A549 (cell line): Measurements from ENCODE around the gene EXOC2. TPM values are rescaled to one million over a fixed set of nuclear protein-coding genes. Genes with fewer than 3 reads are reported as not detected.

Source experiments
- ATAC-seq, 2 experiments: fragments of 200-7000 bp in 1 of 2; fragments of >200 bp in 1 of 2; cut with Nextera tagmentation in 1 of 2; cut with Tn5 transposase in 1 of 2; 3 replicates each; pipeline versions ENCODE4 v1.8.0 to v1.9.1; 2018 to 2020; ENCODE audit warnings: mild to moderate bottlenecking in 1 of 2, moderate library complexity in 1 of 2
- CTCF ChIA-PET: fragments of 300-600 bp; sonication (Branson Sonifier 250); formaldehyde crosslinking; extraction: SDS; loops from one replicate; lab custom pipeline; 2021; ENCODE audit warnings: antibody characterized with exemption, inconsistent platforms; lab: Yijun Ruan, JAX
- POLR2A ChIA-PET: fragments of 350-600 bp; formaldehyde crosslinking; extraction: SDS; loops from one replicate; lab custom pipeline; 2021; ENCODE audit warnings: antibody characterized with exemption, inconsistent platforms; lab: Yijun Ruan, JAX
- DNase-seq, 2 experiments: peaks; one replicate each; pipeline versions ENCODE4 v3.0.0 to v3.0.0-alpha.2; 2011 to 2016; ENCODE audit warnings: low read depth in 1 of 2, low spot score in 1 of 2
- FAIRE-seq: peaks from 2 replicates; lab custom pipeline; 2011; peaks lifted over from hg19 to GRCh38; lab: Jason Lieb, UNC
- H3K27ac ChIP-seq, 2 experiments: fragments of >200 bp; sonication (Bioruptor Twin); formaldehyde crosslinking; 3 replicates each; pipeline ENCODE4 v1.5.1; 2016 to 2017
- H3K4me1 ChIP-seq: fragments of >200 bp; sonication (Bioruptor Twin); formaldehyde crosslinking; 3 replicates; pipeline ENCODE4 v1.6.1; 2016
- H3K4me2 ChIP-seq: fragments of >200 bp; sonication (Bioruptor Twin); formaldehyde crosslinking; 3 replicates; pipeline ENCODE4 v1.6.1; 2016
- H3K4me3 ChIP-seq: fragments of >200 bp; sonication (Bioruptor Twin); formaldehyde crosslinking; 3 replicates; pipeline ENCODE4 v1.5.1; 2016
- H3K9me3 ChIP-seq: fragments of >200 bp; sonication (Bioruptor Twin); formaldehyde crosslinking; 3 replicates; pipeline ENCODE4 v1.6.1; 2016
- CBX8 ChIP-seq: fragments of 200-600 bp; sonication (generic); IDR thresholded peaks from 2 replicates; pipeline ENCODE4 v1.6.1; 2016
- E2F6 ChIP-seq: IDR thresholded peaks from 2 replicates; pipeline ENCODE4 v1.6.1; 2012; ENCODE audit warnings: low read depth, borderline replicate concordance
- EHF ChIP-seq: fragments of 250-450 bp; sonication (Bioruptor Pico); IDR thresholded peaks from 2 replicates; pipeline ENCODE4 v1.5.0; 2020; ENCODE audit warnings: mild to moderate bottlenecking
- EHMT2 ChIP-seq: fragments of 200-600 bp; sonication (generic); IDR thresholded peaks from 2 replicates; pipeline ENCODE4 v1.6.1; 2016; ENCODE audit warnings: antibody characterized with exemption, low read depth, mild to moderate bottlenecking, moderate library complexity
- GATA3 ChIP-seq: IDR thresholded peaks from 2 replicates; pipeline ENCODE4 v1.6.1; 2012; ENCODE audit warnings: borderline replicate concordance
- HES2 ChIP-seq: fragments of >200 bp; sonication (Bioruptor Twin); formaldehyde crosslinking; IDR thresholded peaks from 2 replicates; pipeline ENCODE4 v1.6.1; 2016
- HEYL ChIP-seq: fragments of 250-450 bp; sonication (Bioruptor Pico); IDR thresholded peaks from 2 replicates; pipeline ENCODE4 v1.8.0; 2021; ENCODE audit warnings: mild to moderate bottlenecking, moderate library complexity
- RCOR1 ChIP-seq: fragments of 150-350 bp; IDR thresholded peaks from 2 replicates; pipeline ENCODE4 v1.6.1; 2014; ENCODE audit warnings: antibody characterized with exemption, low read length, low read depth
- RFX5 ChIP-seq: fragments of 450-650 bp; IDR thresholded peaks from 2 replicates; pipeline ENCODE4 v1.7.1; 2014; ENCODE audit warnings: antibody characterized with exemption, mild to moderate bottlenecking, moderate library complexity
- RNF2 ChIP-seq: fragments of 200-600 bp; sonication (generic); IDR thresholded peaks from 2 replicates; pipeline ENCODE4 v1.6.1; 2016; ENCODE audit warnings: low read depth, mild to moderate bottlenecking, antibody characterized with exemption, moderate library complexity, borderline replicate concordance
- SMC3 ChIP-seq: fragments of >200 bp; sonication (Bioruptor Twin); formaldehyde crosslinking; IDR thresholded peaks from 3 replicates; pipeline ENCODE4 v1.6.1; 2018; ENCODE audit warnings: inconsistent platforms
- WGBS: methylation state at CpG from one replicate; pipeline ENCODE4 v1.1.6; 2017; ENCODE audit errors: missing lambda C conversion rate; 5-methylcytosine and 5-hydroxymethylcytosine counted together
- polyA plus RNA-seq, 4 experiments: library from polyadenylated mRNA; depleted of rRNA in 3 of 4; stranded (reverse); fragments of >200 nt; fragmentation: RNase III in 1 of 4; extraction: RNeasy Plus Mini Kit Qiagen cat#74134 plus additional on column Dnase treatment in 1 of 4; gene quantifications; 2 replicates in 3 of 4; 3 replicates in 1 of 4; pipeline ENCODE4 v1.2.3, GENCODE V29; 2011 to 2017
- TF ChIP-seq, protein P1 (sequence below): fragments of >200 bp; sonication (Bioruptor Twin); formaldehyde crosslinking; IDR thresholded peaks from 3 replicates; pipeline ENCODE4 v1.5.1; 2016
- TF ChIP-seq, protein P2 (sequence below): fragments of >200 bp; sonication (Bioruptor Twin); formaldehyde crosslinking; IDR thresholded peaks from 3 replicates; pipeline ENCODE4 v1.6.1; 2016

The EXOC2 gene
- polyA plus RNA-seq, 2 of the 4 experiments (the other 2 are of a cell fraction): 13.3 to 22.9 TPM

- CTCF ChIA-PET: interaction anchor here (0.6 to 1.3 kb wide), 4 partner anchors 98 to 900 kb away, joined by 3 read pairs; no protein-coding TSS in a partner anchor
- ATAC-seq (no peak), FAIRE-seq (no peak), DNase-seq (no peak)
- Histone ChIP-seq H3K4me1 (no peaks in the 10 kb centered on the region), H3K9me3 (no peaks in the 10 kb centered on the region), H3K4me3 (no peak overlapping the region), H3K27ac (no peak overlapping the region), H3K4me2 (no peak overlapping the region)
- no peak for TF ChIP-seq GATA3
- TF ChIP-seq SMC3: no peak
- TF ChIP-seq CBX8: no peak
- no peak for TF ChIP-seq HES2
- no peak for TF ChIP-seq HEYL
- TF ChIP-seq E2F6: no peak
- TF ChIP-seq, protein P1, sequence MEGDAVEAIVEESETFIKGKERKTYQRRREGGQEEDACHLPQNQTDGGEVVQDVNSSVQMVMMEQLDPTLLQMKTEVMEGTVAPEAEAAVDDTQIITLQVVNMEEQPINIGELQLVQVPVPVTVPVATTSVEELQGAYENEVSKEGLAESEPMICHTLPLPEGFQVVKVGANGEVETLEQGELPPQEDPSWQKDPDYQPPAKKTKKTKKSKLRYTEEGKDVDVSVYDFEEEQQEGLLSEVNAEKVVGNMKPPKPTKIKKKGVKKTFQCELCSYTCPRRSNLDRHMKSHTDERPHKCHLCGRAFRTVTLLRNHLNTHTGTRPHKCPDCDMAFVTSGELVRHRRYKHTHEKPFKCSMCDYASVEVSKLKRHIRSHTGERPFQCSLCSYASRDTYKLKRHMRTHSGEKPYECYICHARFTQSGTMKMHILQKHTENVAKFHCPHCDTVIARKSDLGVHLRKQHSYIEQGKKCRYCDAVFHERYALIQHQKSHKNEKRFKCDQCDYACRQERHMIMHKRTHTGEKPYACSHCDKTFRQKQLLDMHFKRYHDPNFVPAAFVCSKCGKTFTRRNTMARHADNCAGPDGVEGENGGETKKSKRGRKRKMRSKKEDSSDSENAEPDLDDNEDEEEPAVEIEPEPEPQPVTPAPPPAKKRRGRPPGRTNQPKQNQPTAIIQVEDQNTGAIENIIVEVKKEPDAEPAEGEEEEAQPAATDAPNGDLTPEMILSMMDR: no peak
- no peak for TF ChIP-seq RNF2
- no peak for TF ChIP-seq RCOR1
- no peak for TF ChIP-seq RFX5
- POLR2A ChIA-PET: no interaction called here
- 91% methylated on average over 8 of the region's 8 CpGs for WGBS
Measured at GRCh38 chr6:504446-504980, 188.4 kb downstream of the EXOC2 start.

DNA sequence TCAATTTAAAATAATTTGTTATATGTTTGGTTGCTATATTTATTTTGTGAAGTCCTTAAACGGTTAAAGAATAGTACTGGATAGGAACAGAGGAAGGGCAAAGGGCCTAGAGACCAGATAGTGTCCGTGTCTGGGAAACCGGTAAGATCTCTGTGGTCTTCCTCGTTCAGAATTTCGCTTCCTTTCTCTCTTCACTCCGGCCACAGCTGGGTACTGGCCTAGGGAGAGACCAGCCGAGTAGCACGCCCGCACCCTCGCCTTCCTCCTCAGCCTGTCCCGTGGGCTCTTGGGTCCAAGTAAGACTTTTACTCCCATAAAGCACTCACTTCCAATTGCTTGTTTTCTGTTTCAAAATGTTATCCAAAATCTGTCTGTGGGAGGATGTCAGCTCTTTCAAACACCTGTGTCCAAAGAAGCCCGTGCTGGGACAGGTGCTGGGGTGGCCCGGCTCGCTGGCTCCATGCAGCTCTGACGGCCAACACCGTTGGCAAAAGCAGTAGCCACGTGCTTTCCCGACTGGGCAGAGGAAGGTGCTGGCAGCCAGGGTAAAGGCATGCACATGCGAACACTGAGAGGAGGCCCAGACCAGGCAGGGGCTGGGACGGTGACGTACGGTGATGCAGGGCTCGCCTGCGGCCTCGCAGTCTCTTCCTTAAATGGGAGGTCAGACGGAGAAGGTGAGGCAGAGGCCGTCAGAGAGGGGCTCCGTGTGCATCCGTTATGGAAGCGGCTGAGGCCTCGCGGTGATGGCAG is 189.2 kb downstream of the EXOC2 start:
- ChIA-PET CTCF (interaction anchor here (0.6 kb wide), 1 partner anchor 901 kb away, joined by 3 read pairs; no protein-coding TSS in a partner anchor), POLR2A (no interaction called here)
- FAIRE-seq (no peak), DNase-seq (no peak), ATAC-seq (no peak)
- Histone ChIP-seq H3K9me3 (no peaks in the 10 kb centered on the region), H3K4me3 (no peak overlapping the region), H3K4me2 (no peak overlapping the region), H3K4me1 (no peaks in the 10 kb centered on the region), H3K27ac (no peak overlapping the region)
- WGBS: 90% methylated on average over 29 of the region's 32 CpGs
- TF ChIP-seq, protein P2, sequence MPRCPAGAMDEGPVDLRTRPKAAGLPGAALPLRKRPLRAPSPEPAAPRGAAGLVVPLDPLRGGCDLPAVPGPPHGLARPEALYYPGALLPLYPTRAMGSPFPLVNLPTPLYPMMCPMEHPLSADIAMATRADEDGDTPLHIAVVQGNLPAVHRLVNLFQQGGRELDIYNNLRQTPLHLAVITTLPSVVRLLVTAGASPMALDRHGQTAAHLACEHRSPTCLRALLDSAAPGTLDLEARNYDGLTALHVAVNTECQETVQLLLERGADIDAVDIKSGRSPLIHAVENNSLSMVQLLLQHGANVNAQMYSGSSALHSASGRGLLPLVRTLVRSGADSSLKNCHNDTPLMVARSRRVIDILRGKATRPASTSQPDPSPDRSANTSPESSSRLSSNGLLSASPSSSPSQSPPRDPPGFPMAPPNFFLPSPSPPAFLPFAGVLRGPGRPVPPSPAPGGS: no peak

DNA sequence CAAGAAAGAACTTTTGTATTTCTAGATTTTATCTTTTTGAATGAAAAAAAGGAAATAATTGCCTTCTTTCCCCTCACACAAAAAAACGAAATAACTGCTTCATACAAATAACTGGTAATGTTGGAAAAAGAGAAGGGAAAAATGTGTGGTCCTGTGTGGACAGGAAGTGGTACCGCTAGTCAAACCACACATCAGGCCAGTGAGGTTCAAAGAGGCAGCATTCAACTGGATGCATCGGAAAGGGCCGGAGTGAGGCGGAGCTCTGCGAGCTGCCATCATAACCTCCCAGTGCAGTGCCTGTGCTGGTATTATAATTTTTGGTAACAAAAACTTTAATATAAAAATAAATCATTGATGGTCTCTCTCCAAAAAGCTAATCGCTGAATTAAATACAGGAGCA is 190.2 kb downstream of the EXOC2 start:
- Histone ChIP-seq H3K4me1 (no peaks in the 10 kb centered on the region), H3K27ac (no peak overlapping the region), H3K9me3 (no peaks in the 10 kb centered on the region), H3K4me3 (no peak overlapping the region), H3K4me2 (no peak overlapping the region)
- POLR2A ChIA-PET: no interaction called here
- DNase-seq (no peak), FAIRE-seq (no peak), ATAC-seq (no peak)
- TF ChIP-seq EHMT2: no peak
- TF ChIP-seq EHF (CRISPR knock-in tag): no peak
- CTCF ChIA-PET: interaction anchor here (0.6 kb wide), 2 partner anchors 170 to 616 kb away, joined by 3 read pairs; no protein-coding TSS in a partner anchor
- WGBS: 87% methylated on average over 7 of the region's 7 CpGs
